Activated T-cell treated with anti-CD3 and anti-CD28 coated beads for 4 hours (primary cell): Measurements from ENCODE around the gene MRPL42.
"Not testable (repeated sequence)": the region's sequence is repeated elsewhere in the genome, so short reads cannot be mapped to it uniquely, and the experiment has no call there.

Source experiments
- DNase-seq: peaks from one replicate; pipeline ENCODE4 v3.0.0-alpha.2; 2020

MRPL42 gene

DNA sequence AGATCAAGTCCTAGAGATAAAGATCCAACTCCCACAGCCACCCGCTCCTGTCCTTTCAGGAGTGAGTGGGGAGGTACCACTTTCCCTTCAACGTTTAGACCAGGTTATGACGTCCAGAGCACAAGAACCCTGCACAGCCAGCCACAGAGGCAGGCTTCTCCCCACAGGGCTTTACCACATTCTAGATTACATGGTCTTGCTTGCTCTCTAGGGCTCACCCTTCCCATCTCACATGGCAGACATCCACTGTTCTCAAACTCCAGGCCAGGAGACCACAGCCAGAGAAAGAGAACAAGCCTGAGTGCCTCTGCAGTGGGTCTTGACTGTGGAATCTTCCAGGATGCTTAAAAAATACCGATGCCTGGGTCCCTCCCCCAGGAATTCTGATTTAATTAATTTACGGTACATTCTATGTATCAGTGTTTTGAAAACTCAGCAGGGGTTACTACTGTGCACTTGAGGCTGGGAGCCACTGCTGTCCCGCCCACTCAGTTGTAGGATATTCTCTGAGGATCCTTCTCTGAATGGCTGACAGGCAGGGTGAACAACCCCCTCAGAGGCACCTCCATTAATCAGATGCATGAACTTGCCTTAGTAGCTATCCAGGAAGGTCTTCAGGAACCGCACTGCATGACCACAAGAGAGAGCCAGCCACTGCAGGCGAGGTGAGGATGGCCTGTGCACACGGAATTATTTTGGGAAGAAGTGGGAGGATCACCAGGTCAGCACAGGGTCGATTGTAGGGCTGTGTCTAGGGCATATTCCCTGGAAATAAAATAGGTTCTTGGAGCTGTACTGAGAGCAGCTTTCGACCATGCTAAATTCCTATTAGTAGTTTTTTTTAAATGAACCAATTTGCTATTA, 83.7 kb downstream of the MRPL42 start:
- DNase-seq: no peak

- DNase-seq: no peak
Measured at GRCh38 chr12:93552427-93552826, 85.1 kb downstream of the MRPL42 start.

DNA sequence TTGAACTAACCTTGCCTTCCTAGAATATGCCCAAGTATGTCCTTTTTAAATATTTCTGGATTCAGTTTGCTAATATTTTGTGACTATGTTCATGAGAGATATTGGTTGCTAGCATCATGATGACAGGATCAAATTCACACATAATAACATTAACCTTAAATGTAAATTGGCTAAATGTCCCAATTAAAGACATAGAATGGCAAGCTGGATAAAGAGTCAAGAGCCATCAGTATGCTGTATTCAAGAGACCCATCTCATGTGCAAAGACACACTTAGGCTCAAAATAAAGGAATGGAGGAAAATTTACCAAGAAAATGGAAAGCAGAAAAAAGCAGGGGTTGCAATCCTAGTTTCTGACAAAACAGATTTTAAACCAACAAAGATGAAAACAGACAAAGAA, 90.6 kb downstream of the MRPL42 start:
- not testable (repeated sequence) for DNase-seq

DNA sequence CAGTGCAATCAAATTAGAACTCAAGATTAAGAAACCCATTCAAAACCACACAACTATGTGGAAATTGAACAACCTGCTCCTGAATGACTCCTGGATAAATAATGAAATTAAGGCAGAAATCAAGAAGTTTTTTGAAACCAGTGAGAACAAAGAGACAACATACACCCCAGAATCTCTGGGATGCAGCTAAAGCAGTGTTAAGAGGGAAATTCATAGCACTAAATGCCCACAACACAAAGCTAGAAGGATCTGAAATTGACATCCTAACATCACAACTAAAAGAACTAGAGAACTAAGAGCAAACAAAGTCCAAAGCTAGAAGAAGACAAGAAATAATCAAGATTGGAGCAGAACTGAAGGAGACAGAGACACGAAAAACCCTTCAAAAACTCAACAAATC, 91.4 kb downstream of the MRPL42 start:
- DNase-seq: not testable (repeated sequence)

DNA sequence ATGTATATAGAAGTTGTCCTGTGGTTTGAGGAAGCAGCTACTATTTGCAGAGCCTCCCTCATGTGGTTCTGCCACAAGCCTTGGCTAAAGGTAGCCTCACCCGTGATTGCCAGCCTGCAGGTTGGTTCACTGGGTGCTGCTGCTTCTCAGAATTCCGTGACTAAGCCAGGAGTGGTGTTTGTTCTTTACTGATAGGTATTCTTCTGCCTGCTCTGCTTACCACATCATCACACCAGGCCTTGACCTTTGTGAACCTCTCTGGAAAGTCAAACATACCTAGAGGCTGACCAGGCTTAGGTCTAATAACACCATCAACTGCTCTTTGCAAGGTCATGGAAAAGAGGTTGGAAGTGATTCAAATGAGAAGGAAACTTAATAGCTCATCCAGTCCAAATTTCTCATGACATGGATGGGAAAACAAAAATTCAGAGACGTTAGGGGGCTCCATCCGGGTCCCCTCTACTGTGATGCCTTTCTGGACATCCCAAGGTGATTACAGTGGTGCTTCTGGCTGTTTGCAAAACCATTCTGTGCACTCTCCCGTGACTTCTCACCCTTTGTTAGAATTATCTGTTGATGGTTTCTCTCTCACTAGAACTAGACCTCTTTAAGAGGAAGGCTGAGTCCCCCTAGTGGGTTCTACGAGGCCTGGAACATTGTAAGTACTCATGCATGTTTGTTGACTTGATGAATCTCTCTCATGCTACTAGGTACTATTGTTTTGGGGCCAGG, 96.7 kb downstream of the MRPL42 start:
- no peak for DNase-seq

DNA sequence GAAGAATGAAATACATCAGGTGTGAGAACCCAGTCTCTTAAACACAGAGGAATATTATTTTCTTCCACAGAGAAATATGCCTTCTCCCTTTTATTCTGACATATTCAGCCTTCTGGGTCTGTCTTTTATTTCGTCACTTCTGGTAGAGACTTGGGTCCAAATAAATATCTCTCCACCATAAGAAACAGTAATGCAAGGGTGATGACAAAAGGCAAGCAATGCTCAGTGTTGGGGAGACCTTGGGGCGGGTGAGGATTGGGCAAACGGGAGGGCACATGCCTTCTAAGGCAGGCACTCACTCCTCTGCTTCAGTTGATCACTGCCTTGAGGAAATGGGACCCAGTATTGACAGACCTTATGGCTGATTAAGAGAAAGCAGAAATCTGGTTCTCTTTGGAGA, 98.4 kb downstream of the MRPL42 start:
- DNase-seq: no peak
